SK-N-MC (cell line): ENCODE results near the gene GOSR2.

ENCODE experiments used
- EZH2 ChIP-seq: fragments of 200-600 bp; sonication (generic); IDR thresholded peaks from one replicate; pipeline ENCODE4 v1.6.1; 2017; ENCODE audit warnings: antibody characterized with exemption
- POLR2AphosphoS5 ChIP-seq: IDR thresholded peaks from 2 replicates; pipeline ENCODE4 v1.6.1; 2012; ENCODE audit warnings: mild to moderate bottlenecking, low read depth, low read length, borderline replicate concordance

GRCh38 chr17:46943218-46943500, 20.2 kb downstream of the GOSR2 start:
- TF ChIP-seq EZH2 = no peak
- no peak for TF ChIP-seq POLR2AphosphoS5
